ENCODE results near the gene TOMM20L. TPM values are rescaled to one million over a fixed set of nuclear protein-coding genes. Genes with fewer than 3 reads are reported as not detected.

TOMM20L gene
- total RNA-seq, 1 donor from 2014 or later = not detected

DNA sequence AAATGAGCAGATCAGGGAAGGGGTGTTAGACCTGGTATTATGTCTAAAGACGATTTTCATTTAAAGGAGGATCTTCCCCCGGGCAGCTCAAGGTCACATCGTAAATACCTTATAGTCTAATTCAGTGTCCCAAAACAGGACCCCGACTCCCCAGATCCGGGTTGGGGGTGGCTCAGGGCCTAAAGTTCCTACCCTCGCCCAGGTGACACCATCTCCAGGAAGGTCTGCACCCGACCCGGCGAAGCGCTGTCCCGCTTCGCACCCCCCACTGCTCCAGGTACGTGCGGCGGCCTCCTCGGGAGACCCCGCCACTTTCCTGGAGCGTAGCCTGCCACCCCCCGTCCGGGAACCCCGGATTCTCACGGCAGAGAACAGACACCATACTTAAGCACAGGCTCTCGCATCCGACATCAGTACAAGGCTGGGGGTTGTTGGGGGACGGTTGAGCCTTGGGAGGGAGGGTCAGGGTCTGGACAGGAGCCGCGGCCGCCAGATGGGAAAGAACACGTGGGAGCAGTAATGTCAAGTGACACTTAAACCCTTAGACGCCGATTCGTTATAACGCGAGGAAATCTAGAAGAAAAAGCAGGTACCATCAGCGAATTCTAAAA is 31.0 kb downstream of the TOMM20L start:
- DNase-seq (ENCODE audit: low read depth in 2 of 2) = peak; percentile 72 to 74

DNA sequence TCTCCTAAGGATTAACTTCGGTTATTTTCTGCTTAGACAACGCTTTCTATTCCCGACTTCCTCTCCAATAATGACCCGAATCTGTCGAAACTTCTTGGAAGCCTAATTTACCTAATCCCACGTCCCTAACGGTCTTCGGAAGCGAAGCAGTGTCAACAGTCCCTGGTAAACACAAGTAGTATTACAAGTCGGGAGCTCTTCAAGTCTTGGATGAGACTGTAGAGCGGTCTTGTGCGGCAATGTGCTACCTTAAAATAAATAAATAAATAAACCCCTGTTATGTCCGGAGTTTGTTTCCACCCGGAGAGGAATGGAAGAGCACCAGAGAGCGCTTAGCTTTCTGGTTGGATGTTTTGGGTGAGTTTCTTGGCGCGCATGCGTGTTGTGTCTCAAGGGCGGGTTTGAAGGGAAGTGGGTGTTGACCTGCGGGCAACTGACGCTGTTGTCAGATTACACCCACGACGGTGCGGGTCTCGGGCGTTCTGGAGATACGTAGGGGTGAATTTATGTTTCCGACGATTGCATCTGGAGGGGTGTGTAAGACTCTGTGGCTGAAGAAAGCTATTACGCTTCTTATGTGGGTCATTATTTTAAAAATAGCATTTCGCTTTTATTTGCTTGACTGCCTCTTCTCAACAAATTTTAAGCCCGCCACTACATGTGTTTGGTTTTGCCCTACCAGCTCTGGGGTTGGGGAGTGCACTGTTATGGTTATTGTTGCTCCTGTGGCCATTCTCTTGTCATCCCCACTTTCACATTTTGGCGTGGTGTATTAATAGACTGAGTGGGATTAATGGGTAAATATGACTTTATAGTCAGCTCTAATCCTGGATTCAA is 31.8 kb downstream of the TOMM20L start, which contains the start of the genes KIAA0586 and TIMM9:
Gene KIAA0586, plus strand, starts transcription at position 439 of the 837 bp plus-strand sequence. CDS start 546 bp downstream, outside the sequence.
Gene TIMM9, minus strand, starts transcription at position 251 of the 837 bp plus-strand sequence. CDS start 15,586 bp downstream, outside the sequence.
- DNase-seq (ENCODE audit: low read depth in 2 of 2) = peak; percentile 99

DNA sequence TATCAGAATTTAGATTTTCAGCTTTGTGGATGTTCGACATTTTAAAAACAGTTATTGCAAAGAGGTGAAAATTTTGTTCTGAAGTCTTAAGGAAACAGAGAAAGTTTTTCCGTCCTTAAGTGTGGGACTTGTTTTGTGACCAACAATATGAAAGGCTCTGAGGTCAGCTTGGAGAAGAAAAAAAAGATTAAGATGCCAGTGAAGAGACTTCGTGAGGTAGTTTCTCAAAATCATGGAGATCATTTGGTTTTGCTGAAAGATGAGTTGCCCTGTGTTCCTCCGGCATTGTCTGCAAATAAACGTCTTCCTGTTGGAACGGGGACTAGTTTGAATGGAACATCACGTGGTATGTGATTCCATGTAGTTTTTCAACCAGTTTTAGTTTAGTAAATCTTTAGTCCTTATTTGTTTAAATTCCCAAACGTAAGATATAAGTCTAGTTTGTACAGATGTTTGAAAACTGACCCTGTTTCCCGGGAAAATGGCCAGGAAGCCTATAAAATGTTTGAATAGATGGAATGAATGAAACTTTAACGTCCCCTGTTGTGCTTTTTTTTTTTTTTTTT is 32.5 kb downstream of the TOMM20L start:
- peak; percentile 70 to 76 for DNase-seq (ENCODE audit: low read depth in 2 of 2)

DNA sequence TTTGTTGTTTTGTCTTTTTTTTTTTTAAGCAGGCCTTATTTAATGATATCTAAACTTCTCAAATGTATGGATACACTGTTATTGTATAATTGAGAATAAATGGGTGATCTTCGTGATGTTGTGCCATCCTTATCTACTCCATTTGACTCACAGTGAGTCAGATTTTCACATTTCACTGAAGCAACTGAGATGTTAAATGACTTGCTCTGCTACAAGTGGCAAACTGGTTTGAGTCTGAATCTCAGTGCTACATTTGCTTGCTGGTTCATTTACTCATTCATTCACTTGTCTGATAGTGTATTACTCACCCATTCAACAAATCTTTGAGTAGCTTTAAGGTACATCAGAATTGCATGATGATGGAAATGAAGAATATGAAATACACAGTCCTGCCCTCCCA is 34.4 kb downstream of the TOMM20L start:
- peak in 1 of 2 donors; percentile 27 for DNase-seq (ENCODE audit: low read depth in 2 of 2)

DNA sequence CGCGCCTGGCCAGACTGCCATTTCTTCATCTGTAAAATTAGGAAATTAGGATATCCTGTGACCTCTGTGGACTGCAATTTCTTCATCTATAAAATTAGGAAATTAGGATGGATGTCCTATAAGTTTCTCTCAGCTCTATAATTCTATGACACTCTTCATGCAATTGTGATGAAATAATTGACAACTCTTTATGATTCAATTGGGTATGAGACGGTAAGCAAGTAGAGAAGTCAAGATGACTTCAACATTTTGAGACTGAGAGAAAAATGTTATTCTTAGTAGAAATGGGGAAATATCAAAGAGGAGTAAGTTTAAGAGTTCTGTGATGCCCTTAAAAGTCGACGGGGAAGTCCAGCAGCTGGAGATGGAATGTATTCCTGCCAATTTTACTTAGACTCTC is 43.7 kb downstream of the TOMM20L start:
- DNase-seq (ENCODE audit: low read depth in 2 of 2) = no peak

DNA sequence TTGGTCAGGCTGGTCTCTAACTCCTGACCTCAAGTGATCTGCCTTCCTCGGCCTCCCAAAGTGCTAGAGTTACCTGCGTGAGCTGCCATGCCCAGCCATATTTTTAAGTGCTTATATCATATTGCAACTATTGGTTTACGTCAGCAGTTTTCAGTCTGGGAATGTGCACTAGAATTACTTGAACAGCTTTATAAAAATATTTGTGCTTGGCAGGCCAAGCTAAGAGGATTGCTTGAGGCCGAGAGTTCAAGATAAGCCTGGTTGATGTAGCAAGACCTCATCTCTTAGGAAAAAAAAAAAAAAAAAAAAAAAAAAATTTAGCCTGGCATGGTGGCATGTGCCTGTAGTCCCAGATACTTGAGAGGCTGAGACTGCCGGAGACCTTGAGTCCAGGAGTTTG is 48.9 kb downstream of the TOMM20L start:
- DNase-seq (ENCODE audit: low read depth in 2 of 2) = no peak

DNA sequence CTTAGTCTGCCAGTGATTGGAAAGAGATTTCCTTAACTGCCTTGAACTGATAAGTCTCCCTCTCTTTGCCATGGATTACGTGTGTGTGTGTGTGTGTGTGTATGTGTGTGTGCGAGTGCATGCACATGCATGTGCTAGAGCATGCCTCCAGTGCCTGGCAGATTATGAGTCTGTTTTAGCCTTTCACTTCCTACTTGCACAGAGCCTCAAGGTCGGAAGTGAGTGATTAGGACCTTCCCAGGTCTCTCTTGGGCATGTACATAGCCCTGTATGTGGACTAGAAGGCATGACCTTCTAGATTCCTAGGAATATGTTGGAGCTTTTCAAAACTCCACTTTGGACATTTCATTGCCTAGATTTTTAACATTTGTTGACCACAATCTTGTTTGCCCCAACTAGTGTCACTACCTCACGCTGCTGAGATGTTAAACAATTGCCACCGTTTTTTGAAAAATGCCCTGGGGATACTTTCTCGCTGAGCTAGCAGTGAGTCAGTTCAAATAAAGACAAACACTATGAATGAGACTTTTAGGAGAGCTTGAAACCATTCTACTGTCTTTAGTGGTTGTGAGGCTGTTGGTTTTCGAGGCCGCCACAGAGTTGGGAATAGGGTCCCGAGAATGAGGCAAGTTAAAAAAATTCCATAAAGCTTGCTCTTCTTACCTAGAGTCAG is 60.0 kb downstream of the TOMM20L start:
- DNase-seq (ENCODE audit: low read depth in 2 of 2) = no peak

Other genes starting within 250 kb of the TOMM20L start
- 0.87 and 1.8 TPM in 2 replicates for gene ARMH4, start 243.7 kb upstream of the TOMM20L start, total RNA-seq
- gene ACTR10, start 195.8 kb upstream of the TOMM20L start, total RNA-seq = 25.1 and 28.8 TPM in 2 replicates
- 76.6 and 109 TPM in 2 replicates for gene PSMA3, start 151.1 kb upstream of the TOMM20L start, total RNA-seq
- 8.7 and 10.7 TPM in 2 replicates for gene ARID4A, start 97.4 kb upstream of the TOMM20L start, total RNA-seq
- gene TIMM9, start 31.6 kb downstream of the TOMM20L start, total RNA-seq = 12.0 and 15.3 TPM in 2 replicates
- 13.1 and 13.3 TPM in 2 replicates for gene KIAA0586, start 31.8 kb downstream of the TOMM20L start, total RNA-seq
- gene DACT1, start 242.0 kb downstream of the TOMM20L start, total RNA-seq = under 0.01 and 0.20 TPM in 2 replicates